ENCODE results near the gene XXYLT1. TPM values are rescaled to one million over a fixed set of nuclear protein-coding genes. Genes with fewer than 3 reads are reported as not detected.

The XXYLT1 gene
- total and polyA plus RNA-seq, 2 of the 8 experiments (the other 6 are each of a cell fraction or from before 2014, with no cell fraction given), result 18.9 to 23.8 TPM

DNA sequence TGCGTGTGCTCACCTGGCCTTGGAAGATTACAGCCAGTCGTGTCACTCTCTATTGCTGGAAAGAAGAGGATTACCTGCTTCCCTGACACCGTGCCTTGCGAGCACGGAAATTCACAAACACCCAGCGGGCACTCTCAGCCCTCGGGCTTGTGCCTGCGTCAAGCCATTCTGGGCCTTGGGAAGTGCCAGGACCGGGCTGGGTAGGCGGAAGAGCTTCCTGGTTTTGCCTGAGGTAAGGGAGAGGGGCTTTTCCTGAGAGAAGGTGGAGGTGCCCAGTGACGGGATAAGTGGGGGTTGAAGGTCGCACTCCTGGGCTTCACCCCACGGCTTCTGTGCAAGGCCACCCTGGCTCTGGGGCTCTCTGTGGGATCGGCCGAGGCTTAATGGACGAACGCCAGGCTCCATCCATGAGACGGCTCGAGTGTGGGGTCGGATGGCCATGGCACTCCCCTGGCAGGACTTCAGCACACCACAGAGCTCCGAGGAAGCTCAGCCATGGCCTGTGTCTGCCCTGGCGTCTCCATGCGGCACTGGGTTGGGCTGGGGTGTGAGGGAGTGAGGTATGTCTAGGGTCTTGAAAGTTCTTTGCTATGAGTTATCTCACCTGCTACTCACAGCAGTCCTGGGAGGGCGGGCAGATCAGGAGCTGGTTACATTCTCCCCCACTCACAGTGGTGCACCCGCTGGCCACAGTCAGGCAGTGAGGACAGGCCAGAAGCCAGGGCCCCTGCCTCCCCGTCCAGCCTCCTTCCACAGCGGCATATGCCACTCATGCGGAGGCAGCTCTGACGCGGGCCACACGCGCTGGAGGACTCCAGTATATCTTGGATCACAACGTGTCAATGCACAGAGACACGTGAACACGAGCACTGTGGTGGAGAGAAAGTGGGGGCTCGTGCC lies 209.0 kb downstream of the XXYLT1 start:
- DNase-seq (ENCODE audit: low read depth in 1 of 2, low spot score in 2 of 2) (no peak), FAIRE-seq (no peak)
- no peaks in the 10 kb centered on the region for H3K79me2 ChIP-seq (ENCODE audit: control insufficient read depth in 1 of 2, insufficient read depth in 2 of 2, low read length in 2 of 2)
- no peak overlapping the region for H3K4me3 ChIP-seq (ENCODE audit: extremely low read depth in 1 of 4, insufficient read depth in 2 of 4, low read depth in 3 of 4, low read length in 4 of 4)
- H3K9me3 ChIP-seq (ENCODE audit: insufficient read depth in 2 of 2, low read depth in 1 of 2, low read length in 1 of 2), result peaks cover 0 to 11% of the 10 kb centered on the region in 2 experiments; a peak in 1 of 4 replicates
- H3K27ac ChIP-seq (ENCODE audit: low read depth, low read length), result no peak overlapping the region; the same call in 1 of the 2 replicates
- no peak overlapping the region; the same call in 1 of the 2 replicates for H2BK12ac ChIP-seq (ENCODE audit: low read depth, low read length)
- H3K4me1 ChIP-seq (replicated peaks in 1 of 4; ENCODE audit: control insufficient read depth in 3 of 4, insufficient read depth in 4 of 4, low read length in 3 of 4), result peaks cover 0 to 5% (median 0%) of the 10 kb centered on the region in 4 experiments; a peak in 2 of 7 replicates
- no peak overlapping the region for H3K23ac ChIP-seq (ENCODE audit: insufficient read length)
- ChIA-PET POLR2A (ENCODE audit: partially characterized antibody) (interaction anchor here (1.0 to 1.5 kb wide), 3 partner anchors 9 to 19 kb away, joined by 3 to 5 read pairs (median 3); no protein-coding TSS in a partner anchor), CTCF (ENCODE audit: partially characterized antibody) (interaction anchor here (0.6 to 5.0 kb wide), 17 partner anchors 9 to 392 kb away, joined by 3 to 23 read pairs (median 4); no protein-coding TSS in a partner anchor)
- H3K27me3 ChIP-seq (replicated peaks in 1 of 4; ENCODE audit: control insufficient read depth in 3 of 4, extremely low read depth in 1 of 4, insufficient read depth in 3 of 4, low read length in 3 of 4), result no peaks in the 10 kb centered on the region
- WGBS, 2 experiments (ENCODE audit: extremely low coverage in 1 of 2, insufficient coverage in 1 of 2, insufficient read length in 1 of 2, insufficient replicate concordance in 2 of 2, low coverage in 1 of 2, low lambda C conversion rate in 2 of 2, missing lambda C conversion rate in 1 of 2), result 93% methylated on average over 36 of the region's 36 CpGs; no CpG with 5 or more reads in 1 of the 2 experiments
- H2BK120ac ChIP-seq (replicated peaks; ENCODE audit: low read depth, low read length), result no peak overlapping the region
- no peak overlapping the region for H2AK5ac ChIP-seq (ENCODE audit: low read depth, low read length)
- no peak overlapping the region for H2BK5ac ChIP-seq (ENCODE audit: low read depth, low read length)
- H4K5ac ChIP-seq (ENCODE audit: insufficient read length, low read depth, low read length), result no peak overlapping the region
- H2AFZ ChIP-seq (ENCODE audit: low read length), result no peak overlapping the region
- H3K9ac ChIP-seq (replicated peaks in 1 of 4; ENCODE audit: extremely low read depth in 1 of 4, low read depth in 3 of 4, low read length in 3 of 4), result no peak overlapping the region
- 0 out of 2 replicates have a peak overlapping the region, but pooled peaks have one; percentile 42 for H4K8ac ChIP-seq (ENCODE audit: extremely low read depth, insufficient read depth, low read length)
- no peak overlapping the region for H4K91ac ChIP-seq (replicated peaks; ENCODE audit: insufficient read length, low read length)
- no peaks in the 10 kb centered on the region for H3K79me1 ChIP-seq (ENCODE audit: low read depth, low read length)
- no peak overlapping the region for H3K4ac ChIP-seq (replicated peaks; ENCODE audit: insufficient read length, low read depth, low read length)
- H2BK15ac ChIP-seq (ENCODE audit: low read length), result no peak overlapping the region
- H3K56ac ChIP-seq (replicated peaks; ENCODE audit: insufficient read length, low read depth, low read length), result no peak overlapping the region
- no peak overlapping the region for H2BK20ac ChIP-seq (ENCODE audit: low read length)
- peaks cover 0 to 9% (median 0%) of the 10 kb centered on the region in 4 experiments; a peak in 1 of 8 replicates for H3K36me3 ChIP-seq (ENCODE audit: control insufficient read depth in 2 of 4, insufficient read depth in 4 of 4, low read length in 3 of 4)
- H4K20me1 ChIP-seq (replicated peaks in 1 of 2; ENCODE audit: control insufficient read depth in 1 of 2, insufficient read depth in 2 of 2, low read length in 2 of 2), result no peaks in the 10 kb centered on the region
- H3K14ac ChIP-seq (ENCODE audit: insufficient read length), result no peak overlapping the region
- no peak overlapping the region for H3K4me2 ChIP-seq (ENCODE audit: insufficient read depth in 1 of 2, low read depth in 2 of 2, low read length in 2 of 2)
- no peaks in the 10 kb centered on the region for H3K23me2 ChIP-seq (ENCODE audit: low read depth, low read length)
- no peak overlapping the region for H3K18ac ChIP-seq (ENCODE audit: extremely low read depth, low read length)
- TF ChIP-seq SRF (IDR thresholded peaks at IDR 0.05; ENCODE audit: low read depth, low read length), result no peak
- TF ChIP-seq EGR1 (IDR thresholded peaks at IDR 0.05; ENCODE audit: borderline replicate concordance, low read depth, low read length), result no peak
- no peak for TF ChIP-seq CTCF (IDR thresholded peaks at IDR 0.05; ENCODE audit: control extremely low read depth in 1 of 3, insufficient read depth in 1 of 3, low read depth in 1 of 3, low read length in 3 of 3)
- TF ChIP-seq E2F6 (IDR thresholded peaks at IDR 0.05), result no peak
- TF ChIP-seq JUN (IDR thresholded peaks at IDR 0.05; ENCODE audit: low read depth, low read length), result no peak
- no peak for TF ChIP-seq KDM1A (IDR thresholded peaks at IDR 0.05; ENCODE audit: borderline replicate concordance, low read length)
- no peak for TF ChIP-seq SP4 (IDR thresholded peaks at IDR 0.05; ENCODE audit: low read length)
